HG02938 (cell line): ENCODE data around the gene CAPN5.
"Not testable (repeated sequence)": the region's sequence is repeated elsewhere in the genome, so short reads cannot be mapped to it uniquely, and the experiment has no call there.

ENCODE experiments used
- ATAC-seq: cut with Tn5 transposase; IDR thresholded peaks from one replicate; pipeline ENCODE4 v1.9.1; 2021; ENCODE audit warnings: mild to moderate bottlenecking, moderate library complexity; ENCODE audit not compliant: unreplicated experiment

CAPN5 gene

DNA sequence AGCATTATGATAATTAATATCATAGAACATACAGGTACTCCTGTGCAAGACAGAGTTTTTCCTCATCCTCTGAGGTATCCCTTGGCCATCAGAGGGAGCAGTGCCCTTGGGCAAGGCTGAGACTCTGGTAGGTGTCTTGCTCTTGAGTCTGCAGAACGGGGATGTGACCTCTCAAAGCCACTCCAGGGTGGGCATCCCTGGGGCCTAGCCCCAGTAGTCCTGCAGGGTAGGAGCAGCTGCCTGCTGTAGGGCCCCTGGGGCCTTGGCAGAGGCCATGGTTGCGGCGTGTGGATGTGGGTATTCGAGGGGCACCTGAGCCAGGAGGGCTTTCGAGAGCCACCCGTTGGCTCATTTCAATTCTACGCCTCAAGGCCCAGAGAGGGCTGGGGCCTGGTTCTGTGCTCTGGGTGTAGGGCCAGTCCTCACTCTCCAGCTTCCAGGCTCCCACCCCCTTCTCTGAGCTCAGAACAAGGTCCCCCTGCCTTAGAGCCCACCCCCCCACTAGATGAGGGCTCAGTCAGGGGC, 28.1 kb downstream of the CAPN5 start:
- ATAC-seq = no peak

DNA sequence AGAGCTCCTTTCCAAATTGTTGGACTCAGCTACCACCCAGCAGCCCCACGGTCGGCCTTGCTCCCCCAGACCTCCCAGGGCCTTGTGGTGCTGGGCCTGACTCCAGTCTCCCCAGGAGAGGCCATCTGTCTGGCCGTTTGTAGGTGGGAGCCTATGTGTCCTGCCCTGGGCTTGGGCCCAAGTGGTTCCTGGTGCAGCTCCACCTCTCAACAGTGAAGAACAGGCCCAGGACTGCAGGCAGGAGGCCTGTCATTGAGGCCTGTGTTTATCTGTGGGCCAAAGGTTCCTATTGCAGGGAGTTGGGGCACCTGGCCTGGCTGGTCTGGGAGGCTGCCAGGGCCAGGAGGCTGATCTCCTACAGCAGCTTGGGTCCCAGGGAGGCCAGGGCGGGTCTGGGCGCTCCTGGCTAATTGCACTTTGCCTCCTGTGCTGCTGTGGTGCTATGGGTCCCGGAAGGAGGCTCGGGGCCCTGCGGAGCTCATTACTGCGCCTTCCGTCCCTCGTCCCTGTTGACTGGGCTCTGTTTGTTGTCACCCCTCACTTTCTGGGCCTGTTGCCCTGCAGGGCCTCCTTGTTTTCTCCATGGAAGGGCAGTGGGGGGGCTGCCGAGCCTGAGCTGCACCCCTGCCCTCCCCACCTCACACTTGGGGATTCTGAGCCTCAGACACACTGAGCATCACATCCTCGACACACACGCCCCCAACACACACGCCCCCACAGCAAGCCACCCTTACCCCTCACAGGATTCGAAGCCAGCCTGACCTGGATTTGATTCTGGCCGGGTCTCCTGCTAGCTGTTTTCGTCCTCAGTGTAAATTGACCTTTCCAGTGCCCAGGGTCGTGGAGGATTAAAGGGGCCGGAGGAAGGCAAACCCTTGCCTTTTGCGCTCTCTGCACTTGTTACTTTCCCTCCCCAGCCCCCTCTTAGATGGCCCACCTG, 29.1 kb downstream of the CAPN5 start:
- no peak for ATAC-seq

GRCh38 chr11:77096591-77097019, 29.8 kb downstream of the CAPN5 start:
- no peak for ATAC-seq

DNA sequence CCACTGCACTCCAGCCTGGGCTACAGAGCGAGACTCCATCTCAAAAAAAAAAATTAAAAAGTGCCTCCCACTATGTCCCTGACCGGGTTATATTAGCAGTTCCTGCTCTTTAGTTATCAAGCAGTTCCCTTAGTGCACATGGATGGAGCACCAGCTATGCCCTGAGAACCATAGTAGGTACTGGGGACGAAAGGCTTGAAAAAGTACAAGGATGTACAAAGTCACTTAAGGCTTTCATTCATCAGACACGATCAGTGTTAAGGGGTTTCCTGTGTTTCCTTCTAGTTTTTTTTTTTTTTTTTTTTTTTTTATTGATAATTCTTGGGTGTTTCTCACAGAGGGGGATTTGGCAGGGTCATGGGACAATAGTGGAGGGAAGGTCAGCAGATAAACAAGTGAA, 30.4 kb downstream of the CAPN5 start:
- not testable (repeated sequence) for ATAC-seq

GRCh38 chr11:77100166-77101042, 33.6 kb downstream of the CAPN5 start:
- ATAC-seq = no peak

- no peak for ATAC-seq
These were observed 34.3 kb downstream of the CAPN5 start for GRCh38 chr11:77101043-77101537.

DNA sequence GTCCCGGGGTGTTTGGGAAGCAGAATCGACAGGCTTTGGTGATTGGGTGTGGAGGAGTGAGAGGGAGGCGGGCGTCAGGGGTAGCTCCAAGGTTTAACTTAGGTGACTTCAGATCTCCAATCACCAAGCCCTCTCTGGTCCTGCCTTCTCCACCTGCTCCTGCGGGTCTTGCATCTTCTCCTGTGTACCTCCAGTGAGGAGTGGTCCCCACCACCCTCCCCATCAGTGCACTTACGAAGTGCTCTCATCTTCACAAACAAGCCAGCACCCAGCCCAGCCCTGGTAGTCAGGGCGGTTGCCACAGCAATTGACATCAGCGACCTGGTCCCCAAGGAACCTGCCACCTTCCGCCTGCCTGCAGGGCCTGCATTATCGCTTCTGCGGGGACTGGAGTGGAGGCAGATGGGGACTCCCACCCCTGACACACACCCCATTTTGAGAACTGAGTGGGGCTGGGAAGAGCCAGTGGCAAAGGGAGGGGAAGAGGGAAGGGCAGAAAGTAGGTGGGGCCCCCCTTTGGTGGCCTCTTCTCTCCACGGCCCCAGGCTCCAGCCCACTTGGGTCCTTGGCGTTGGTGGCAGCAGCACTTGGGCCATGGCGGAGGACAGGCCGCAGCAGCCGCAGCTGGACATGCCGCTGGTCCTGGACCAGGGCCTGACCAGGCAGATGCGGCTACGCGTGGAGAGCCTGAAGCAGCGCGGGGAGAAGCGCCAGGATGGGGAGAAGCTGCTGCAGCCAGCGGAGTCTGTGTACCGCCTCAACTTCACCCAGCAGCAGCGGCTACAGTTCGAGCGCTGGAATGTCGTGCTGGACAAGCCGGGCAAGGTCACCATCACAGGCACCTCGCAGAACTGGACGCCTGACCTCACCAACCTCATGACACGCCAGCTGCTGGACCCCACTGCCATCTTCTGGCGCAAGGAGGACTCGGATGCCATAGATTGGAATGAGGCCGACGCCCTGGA, 35.8 kb downstream of the CAPN5 start, which contains the start of gene OMP:
OMP (plus strand) TSS at position 595 of the 965 bp plus-strand sequence; CDS start at position 595, 0 bp downstream.
- ATAC-seq = no peak

GRCh38 chr11:77103319-77103718, 36.5 kb downstream of the CAPN5 start:
- ATAC-seq = no peak

- no peak for ATAC-seq
These were observed 38.0 kb downstream of the CAPN5 start for GRCh38 chr11:77104727-77105126.

GRCh38 chr11:77106321-77106720, 39.5 kb downstream of the CAPN5 start:
- ATAC-seq = no peak

DNA sequence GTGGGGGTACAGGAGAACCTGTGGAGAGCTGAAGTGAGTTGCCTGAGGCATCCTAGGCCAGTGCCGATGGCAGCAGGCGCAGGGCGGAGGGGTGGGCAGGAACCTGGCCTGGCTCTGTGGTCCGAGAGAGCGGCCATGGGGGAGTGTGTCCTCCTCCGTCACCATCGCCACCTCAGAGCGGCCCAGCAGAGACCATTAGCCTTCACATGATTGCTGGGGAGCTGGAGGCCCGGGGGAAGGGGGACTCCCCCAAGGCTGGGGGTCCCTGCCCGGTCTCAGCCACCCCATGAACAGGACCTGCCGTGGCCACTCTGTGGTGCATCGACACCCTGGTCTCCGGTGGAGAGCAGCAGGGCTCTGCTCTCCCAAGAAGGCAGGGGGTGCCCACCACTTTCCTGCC, 40.0 kb downstream of the CAPN5 start:
- no peak for ATAC-seq

DNA sequence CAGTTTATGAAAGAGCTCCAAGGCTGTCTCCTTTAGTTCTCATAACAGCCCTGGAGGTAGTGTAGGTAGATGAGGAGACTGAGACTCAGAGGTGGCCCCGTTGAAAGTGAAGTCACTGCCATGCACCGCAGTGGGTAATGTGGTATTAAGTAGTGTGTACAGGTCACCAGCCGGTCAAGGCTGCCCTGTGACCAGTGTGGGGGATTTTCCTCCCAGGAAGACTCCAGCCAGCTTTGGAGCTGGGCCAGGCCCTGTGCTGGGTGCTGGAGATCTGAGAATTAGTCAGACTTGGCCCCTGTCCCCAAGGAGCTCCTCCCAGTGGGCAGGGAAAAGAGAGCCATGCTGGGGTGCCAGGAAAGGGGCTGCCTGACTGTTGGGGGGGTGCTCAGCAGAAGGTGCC, 41.2 kb downstream of the CAPN5 start:
- ATAC-seq = no peak

- ATAC-seq = no peak
These were observed 41.7 kb downstream of the CAPN5 start for GRCh38 chr11:77108436-77108835.

GRCh38 chr11:77109236-77110019, 42.7 kb downstream of the CAPN5 start:
- no peak for ATAC-seq

- no peak for ATAC-seq
These were observed 44.1 kb downstream of the CAPN5 start for GRCh38 chr11:77110836-77111235.

GRCh38 chr11:77111277-77111676, 44.5 kb downstream of the CAPN5 start:
- ATAC-seq = no peak

DNA sequence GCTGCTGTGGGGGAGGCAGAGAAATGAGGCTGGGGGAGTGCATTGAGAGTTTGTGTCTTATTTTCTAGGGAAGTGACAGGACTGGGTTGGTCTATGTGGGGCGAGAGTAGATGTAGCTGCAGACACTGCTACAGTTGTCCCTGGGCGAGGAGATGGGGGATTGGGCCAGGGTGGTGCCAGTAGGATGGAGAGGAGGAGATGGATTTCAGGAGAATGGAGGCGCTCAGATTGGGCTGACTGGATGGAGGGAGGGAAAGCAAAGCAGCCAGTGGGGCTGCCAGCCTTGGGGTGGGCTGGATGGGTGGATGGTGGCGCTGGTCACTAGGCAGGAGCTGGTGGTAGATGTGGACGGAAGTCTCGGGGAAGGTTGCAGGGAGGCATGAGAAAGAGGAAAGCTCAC, 45.2 kb downstream of the CAPN5 start:
- no peak for ATAC-seq

DNA sequence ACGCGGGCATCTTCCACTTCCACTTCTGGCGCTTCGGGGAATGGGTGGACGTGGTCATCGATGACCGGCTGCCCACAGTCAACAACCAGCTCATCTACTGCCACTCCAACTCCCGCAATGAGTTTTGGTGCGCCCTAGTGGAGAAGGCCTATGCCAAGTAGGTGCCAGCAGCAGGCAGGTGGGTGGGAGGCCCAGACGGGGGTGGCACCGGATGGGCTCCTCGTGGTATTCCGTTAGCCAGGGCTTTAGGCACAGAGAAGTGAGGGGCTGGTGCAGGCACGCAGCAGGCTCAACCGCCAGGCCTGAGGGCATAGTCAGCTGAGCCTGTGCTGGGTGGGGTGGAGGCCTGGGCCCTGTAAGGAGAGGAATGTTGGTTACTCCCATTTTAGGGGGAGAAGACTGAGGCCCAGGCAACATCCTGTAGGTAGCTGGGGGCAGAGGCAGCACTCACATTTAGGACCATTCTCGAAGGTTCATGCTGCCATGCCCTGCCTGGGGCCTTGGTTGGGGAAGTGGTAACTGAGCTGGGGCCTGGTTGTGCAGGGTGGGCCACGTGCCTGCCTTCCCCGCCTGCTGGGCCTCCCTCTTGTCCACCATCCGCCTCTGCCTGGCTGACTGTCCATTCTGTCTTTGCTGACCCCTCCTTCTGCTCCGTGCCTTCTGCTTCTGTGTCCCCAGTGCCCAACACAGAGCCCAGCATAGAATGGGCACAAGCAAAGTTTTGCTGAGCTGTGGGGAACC, 46.0 kb downstream of the CAPN5 start:
- no peak for ATAC-seq
